Cardiac muscle cell (in vitro differentiated cells and primary cell): ENCODE results near the gene ERBB4. TPM values are rescaled to one million over a fixed set of nuclear protein-coding genes. Genes with fewer than 3 reads are reported as not detected.

Experiments
- DNase-seq, 2 donors: peaks; one replicate each; pipeline versions ENCODE4 v3.0.0 to v3.0.0-alpha.2; 2010 to 2017; ENCODE audit warnings: low read depth in 1 of 2, low spot score in 1 of 2
- H3K27ac ChIP-seq: fragments of 200-600 bp; sonication (generic); 2 replicates; pipeline ENCODE4 v1.5.1; 2016
- H3K27me3 ChIP-seq: fragments of 200-600 bp; sonication (generic); 2 replicates; pipeline ENCODE4 v1.6.0; 2016; ENCODE audit warnings: control low read depth
- H3K36me3 ChIP-seq: fragments of 200-600 bp; sonication (generic); 2 replicates; pipeline ENCODE4 v1.5.1; 2016; ENCODE audit warnings: control low read depth
- H3K4me1 ChIP-seq: fragments of 200-600 bp; sonication (generic); 2 replicates; pipeline ENCODE4 v1.8.1; 2017; ENCODE audit warnings: low read depth, mild to moderate bottlenecking, mixed run types
- H3K4me3 ChIP-seq: fragments of 200-600 bp; sonication (generic); 2 replicates; pipeline ENCODE4 v1.5.1; 2016; ENCODE audit warnings: mild to moderate bottlenecking
- H3K9me3 ChIP-seq: fragments of 200-600 bp; sonication (generic); 2 replicates; pipeline ENCODE4 v1.5.1; 2017; ENCODE audit warnings: low read depth, mild to moderate bottlenecking, control low read depth
- polyA plus RNA-seq: library from polyadenylated mRNA; unstranded; fragments of >200 nt; fragmentation: Nextera tagmentation; extraction: Ambion mirVana; gene quantifications from 2 replicates; pipeline ENCODE4 v1.2.1, GENCODE V29; 2016
- total RNA-seq: library from RNA; depleted of rRNA; stranded (reverse); fragments of >200 nt; gene quantifications from 2 replicates; pipeline ENCODE4 v1.2.3, GENCODE V29; 2016
- TF ChIP-seq, protein P1 (sequence below): IDR thresholded peaks from 2 replicates; pipeline ENCODE4 v1.5.1; 2012; ENCODE audit warnings: low read depth, mild to moderate bottlenecking, low read length

Gene ERBB4
- total and polyA plus RNA-seq, 2 experiments from 2014 or later = 38.1 to 42.1 TPM

DNA sequence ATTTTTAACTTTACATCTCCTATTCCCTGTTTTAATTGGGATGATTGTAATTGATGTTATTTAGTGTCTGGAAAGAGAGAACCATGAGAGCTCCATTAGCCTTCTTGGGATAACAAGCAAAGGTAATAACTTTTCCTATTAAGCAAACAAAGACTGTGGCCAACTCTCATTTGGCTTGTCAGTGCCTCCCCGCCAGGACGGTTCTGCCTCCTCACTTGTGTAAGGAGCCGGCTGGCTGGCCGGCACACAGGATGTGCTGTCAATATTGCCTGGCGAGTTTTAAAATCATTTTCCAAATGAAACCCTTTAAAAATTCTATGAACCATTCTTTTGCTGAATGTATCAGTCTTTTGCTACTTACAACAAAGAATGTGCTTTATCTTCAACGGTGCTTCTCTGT lies 1083.9 kb downstream of the ERBB4 start:
- peaks cover 20% of the 10 kb centered on the region for H3K4me1 ChIP-seq
- no peaks in the 10 kb centered on the region for H3K36me3 ChIP-seq
- TF ChIP-seq, protein P1, sequence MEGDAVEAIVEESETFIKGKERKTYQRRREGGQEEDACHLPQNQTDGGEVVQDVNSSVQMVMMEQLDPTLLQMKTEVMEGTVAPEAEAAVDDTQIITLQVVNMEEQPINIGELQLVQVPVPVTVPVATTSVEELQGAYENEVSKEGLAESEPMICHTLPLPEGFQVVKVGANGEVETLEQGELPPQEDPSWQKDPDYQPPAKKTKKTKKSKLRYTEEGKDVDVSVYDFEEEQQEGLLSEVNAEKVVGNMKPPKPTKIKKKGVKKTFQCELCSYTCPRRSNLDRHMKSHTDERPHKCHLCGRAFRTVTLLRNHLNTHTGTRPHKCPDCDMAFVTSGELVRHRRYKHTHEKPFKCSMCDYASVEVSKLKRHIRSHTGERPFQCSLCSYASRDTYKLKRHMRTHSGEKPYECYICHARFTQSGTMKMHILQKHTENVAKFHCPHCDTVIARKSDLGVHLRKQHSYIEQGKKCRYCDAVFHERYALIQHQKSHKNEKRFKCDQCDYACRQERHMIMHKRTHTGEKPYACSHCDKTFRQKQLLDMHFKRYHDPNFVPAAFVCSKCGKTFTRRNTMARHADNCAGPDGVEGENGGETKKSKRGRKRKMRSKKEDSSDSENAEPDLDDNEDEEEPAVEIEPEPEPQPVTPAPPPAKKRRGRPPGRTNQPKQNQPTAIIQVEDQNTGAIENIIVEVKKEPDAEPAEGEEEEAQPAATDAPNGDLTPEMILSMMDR = no peak
- no peaks in the 10 kb centered on the region for H3K27me3 ChIP-seq
- DNase-seq = no peak
- no peak overlapping the region for H3K4me3 ChIP-seq
- H3K27ac ChIP-seq = peak overlapping the region; percentile 5
- H3K9me3 ChIP-seq = no peaks in the 10 kb centered on the region

DNA sequence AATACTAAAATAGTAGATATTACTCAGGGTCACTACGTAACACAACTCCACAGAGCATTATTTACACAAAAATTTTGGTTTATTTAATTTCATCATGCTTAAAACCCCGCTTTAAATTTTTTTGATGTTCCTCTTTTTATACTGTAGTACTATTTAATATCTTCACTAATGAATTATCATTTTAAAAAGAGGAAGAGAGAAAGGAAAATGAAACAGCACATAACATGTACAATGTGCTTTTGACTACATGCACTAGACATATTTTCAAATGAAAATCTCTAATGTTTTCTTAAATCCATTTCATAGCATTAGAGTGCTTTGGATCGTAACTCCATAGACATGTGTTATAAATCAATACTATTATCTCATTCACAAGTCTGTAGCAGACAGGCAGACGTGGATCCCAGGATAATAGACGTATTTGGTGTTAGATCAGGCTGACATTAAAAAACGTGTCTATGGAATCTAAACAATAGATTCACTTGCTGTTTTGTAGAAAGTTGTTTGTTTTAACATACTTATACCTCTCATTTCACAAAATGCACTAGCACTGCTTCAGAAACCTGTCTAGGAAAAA lies 1085.2 kb downstream of the ERBB4 start:
- TF ChIP-seq, protein P1 = no peak
- Histone ChIP-seq H3K27me3 (no peaks in the 10 kb centered on the region), H3K4me3 (no peak overlapping the region), H3K9me3 (no peaks in the 10 kb centered on the region), H3K36me3 (no peaks in the 10 kb centered on the region), H3K4me1 (peaks cover 20% of the 10 kb centered on the region), H3K27ac (no peak overlapping the region)
- DNase-seq = no peak

DNA sequence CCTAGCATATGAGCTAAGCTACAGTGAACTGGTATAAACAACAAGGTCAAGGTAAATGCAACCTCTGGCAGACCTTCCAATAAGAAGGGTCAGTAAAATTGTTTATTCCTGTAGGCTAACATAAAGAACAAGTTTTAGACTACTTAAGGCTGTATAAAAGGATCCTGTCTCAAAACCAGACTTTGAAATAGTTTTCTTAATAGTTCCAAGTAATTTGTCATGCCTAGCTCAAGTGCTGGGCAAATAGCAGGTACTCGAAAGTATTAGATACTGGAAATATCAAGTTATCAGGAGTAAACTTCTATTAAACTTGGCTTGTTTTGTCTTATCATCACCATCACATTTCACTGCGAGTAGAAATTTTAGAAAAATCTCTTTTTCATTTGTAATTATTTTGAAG lies 1087.0 kb downstream of the ERBB4 start:
- Histone ChIP-seq H3K36me3 (no peaks in the 10 kb centered on the region), H3K4me3 (no peak overlapping the region), H3K27ac (no peak overlapping the region), H3K27me3 (no peaks in the 10 kb centered on the region), H3K9me3 (no peaks in the 10 kb centered on the region), H3K4me1 (peaks cover 17% of the 10 kb centered on the region)
- DNase-seq = no peak
- TF ChIP-seq, protein P1 = no peak

DNA sequence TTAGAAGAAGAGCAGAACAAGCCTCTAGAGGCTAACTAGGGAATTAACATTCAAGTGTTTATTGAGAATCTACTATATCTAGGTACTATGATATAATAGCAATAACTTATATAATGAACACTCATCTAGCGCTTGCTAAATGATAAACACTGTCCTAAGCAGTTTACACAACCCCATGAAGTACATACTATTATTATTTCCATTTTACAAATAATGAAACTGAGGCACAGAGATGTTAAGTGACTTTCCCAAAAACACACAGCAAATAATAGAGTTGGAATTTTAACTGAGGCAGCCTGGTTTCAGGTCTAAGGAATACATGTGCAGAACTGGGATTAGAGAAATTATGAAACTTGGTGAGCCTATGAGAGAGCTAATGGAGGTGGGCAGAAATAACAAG lies 1088.8 kb downstream of the ERBB4 start:
- Histone ChIP-seq H3K9me3 (no peaks in the 10 kb centered on the region), H3K27ac (no peak overlapping the region), H3K36me3 (no peaks in the 10 kb centered on the region), H3K4me1 (peaks cover 13% of the 10 kb centered on the region), H3K27me3 (no peaks in the 10 kb centered on the region), H3K4me3 (no peak overlapping the region)
- no peak for DNase-seq
- TF ChIP-seq, protein P1 = no peak

DNA sequence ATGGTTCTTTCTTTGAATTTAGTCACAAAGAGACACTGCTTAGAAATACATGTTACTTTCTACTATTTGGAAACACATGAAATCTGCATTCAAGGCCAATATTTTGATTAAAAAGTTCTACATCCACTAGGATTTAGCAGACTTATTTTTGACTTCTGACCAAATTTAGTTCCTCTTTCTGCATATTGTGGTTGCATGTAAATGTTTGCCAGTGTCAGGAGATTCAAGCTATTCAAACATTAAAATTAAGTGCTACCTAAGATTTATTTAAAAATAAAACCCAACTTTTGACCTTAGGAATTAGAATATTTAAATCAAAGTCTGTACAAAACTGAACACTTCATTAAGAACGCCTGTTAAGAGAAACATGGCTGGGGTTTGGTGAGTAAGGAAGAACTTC lies 1091.1 kb downstream of the ERBB4 start:
- Histone ChIP-seq H3K27ac (no peak overlapping the region), H3K4me3 (no peak overlapping the region), H3K4me1 (peaks cover 7% of the 10 kb centered on the region), H3K27me3 (no peaks in the 10 kb centered on the region), H3K9me3 (no peaks in the 10 kb centered on the region), H3K36me3 (no peaks in the 10 kb centered on the region)
- TF ChIP-seq, protein P1 = no peak
- DNase-seq = no peak

DNA sequence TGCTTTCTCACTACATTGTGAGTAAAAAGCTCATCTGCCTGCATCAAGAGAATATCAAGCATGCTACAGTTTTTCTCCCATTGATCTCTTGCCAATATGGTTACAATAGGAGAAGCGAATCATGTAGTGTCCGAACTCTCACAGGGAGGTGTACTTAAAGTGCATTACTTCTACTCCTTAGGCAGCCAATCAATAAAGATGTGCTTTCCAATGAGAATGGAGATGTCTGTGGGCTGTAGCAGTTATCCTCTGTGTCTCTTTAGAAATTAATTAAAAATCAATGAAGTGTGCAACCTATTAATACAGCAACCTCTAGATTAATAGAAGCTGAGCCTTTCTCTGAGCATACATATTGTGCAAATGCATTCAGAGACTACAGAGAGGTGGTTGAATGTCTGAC lies 1098.5 kb downstream of the ERBB4 start:
- TF ChIP-seq, protein P1 = no peak

More for the DNA sequence above, 1098.5 kb downstream of the ERBB4 start:
- Histone ChIP-seq H3K27ac (no peak overlapping the region), H3K4me1 (no peaks in the 10 kb centered on the region), H3K4me3 (no peak overlapping the region), H3K36me3 (no peaks in the 10 kb centered on the region), H3K27me3 (no peaks in the 10 kb centered on the region), H3K9me3 (no peaks in the 10 kb centered on the region)
- no peak for DNase-seq
